Hypothalamus (tissue), 51 donors: ENCODE measurements around the gene ZNF324.
A peak's percentile ranks its signal among the peaks of the same experiment; 100 is the strongest.
"Not testable (repeated sequence)": the region's sequence is repeated elsewhere in the genome, so short reads cannot be mapped to it uniquely, and the experiment has no call there.

Experiments used
- DNase-seq, 51 donors: peaks; one replicate each; lab custom pipeline; 2025; lab: John Stamatoyannopoulos, UW

ZNF324 gene

DNA sequence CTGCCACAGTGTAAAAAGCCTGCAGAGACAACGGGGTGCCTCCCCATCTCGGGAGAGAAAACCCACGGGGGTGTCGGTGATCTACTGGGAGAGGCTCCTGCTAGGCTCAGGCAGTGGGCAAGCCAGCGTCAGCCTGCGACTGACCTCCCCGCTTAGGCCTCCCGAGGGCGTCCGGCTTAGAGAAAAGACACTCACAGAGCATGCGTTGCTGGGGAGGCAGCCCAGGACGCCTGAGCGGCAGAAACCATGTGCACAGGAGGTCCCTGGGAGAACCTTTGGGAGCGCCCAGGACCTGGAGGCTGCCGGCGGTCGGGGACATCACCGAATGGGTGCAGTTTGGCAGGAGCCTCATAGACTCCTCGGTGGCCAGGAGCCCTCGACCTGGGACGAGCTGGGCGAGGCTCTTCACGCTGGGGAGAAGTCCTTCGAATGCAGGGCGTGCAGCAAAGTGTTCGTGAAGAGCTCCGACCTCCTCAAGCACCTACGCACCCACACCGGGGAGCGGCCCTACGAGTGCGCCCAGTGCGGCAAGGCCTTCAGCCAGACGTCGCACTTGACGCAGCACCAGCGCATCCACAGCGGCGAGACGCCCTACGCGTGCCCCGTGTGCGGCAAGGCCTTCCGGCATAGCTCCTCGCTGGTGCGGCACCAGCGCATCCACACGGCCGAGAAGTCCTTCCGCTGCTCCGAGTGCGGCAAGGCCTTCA, 4.1 kb downstream of the ZNF324 start:
- DNase-seq, result not testable (repeated sequence)

DNA sequence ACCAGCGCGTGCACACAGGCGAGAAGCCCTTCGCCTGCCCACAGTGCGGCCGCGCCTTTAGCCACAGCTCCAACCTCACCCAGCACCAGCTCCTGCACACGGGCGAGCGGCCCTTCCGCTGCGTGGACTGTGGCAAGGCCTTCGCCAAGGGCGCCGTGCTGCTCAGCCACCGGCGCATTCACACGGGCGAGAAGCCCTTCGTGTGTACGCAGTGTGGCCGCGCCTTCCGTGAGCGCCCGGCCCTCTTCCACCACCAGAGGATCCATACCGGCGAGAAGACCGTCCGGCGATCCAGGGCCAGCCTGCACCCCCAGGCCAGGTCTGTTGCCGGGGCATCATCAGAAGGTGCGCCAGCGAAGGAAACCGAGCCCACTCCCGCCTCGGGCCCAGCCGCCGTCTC, 4.9 kb downstream of the ZNF324 start:
- no peak for DNase-seq

DNA sequence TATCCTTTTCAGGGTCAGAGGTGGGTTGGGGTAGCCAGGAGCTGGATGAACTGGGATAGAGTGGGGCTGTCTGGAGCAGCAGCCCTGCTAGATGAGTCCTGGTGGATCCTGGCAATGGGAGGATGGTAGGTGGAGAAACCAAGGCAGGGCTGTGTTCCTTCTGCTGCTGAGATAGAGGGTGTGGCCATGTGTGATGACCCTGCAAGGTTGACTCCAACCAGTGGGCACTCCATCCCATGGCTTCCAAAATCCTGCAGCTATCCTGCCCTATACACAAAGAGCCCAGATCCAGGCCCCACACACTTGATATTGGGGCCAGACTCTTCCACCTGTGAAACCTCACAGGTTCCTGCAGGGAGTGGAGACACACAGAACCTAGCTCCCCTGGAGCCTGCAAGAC, 6.9 kb downstream of the ZNF324 start:
- no peak for DNase-seq

DNA sequence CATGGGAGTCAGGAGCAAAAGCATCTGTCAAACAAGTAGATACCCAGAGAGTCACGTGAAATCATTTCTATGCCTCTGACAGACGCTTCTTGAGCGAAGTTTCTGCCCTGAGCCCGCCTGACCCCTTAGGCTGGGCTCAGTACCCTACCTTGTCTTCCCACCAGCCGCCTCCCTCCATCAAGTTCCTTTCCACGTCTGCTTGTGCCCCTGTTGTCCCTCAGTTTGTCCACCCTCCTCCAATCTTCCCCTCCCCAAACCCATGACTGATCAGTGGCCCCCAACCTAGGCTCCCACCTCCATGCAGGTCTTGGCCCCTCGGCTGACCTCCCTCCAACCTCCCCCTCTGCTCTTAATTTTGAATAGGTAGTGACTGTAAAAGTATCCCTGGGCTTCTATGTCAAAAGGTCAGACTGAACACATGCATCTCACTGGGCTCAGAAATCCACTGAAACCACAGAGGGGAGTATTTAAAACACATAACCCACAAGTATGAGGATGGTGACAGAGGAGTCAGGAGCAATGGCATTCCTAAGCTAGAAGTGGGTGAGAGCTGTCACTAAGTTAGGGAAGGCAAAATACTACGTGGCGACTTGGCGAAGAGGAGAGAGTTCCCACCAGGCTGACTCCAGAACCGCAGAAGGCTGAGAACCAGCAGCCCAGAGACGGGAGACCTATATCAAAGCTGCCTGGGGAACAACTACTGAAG, 7.6 kb downstream of the ZNF324 start:
- DNase-seq, result no peak

DNA sequence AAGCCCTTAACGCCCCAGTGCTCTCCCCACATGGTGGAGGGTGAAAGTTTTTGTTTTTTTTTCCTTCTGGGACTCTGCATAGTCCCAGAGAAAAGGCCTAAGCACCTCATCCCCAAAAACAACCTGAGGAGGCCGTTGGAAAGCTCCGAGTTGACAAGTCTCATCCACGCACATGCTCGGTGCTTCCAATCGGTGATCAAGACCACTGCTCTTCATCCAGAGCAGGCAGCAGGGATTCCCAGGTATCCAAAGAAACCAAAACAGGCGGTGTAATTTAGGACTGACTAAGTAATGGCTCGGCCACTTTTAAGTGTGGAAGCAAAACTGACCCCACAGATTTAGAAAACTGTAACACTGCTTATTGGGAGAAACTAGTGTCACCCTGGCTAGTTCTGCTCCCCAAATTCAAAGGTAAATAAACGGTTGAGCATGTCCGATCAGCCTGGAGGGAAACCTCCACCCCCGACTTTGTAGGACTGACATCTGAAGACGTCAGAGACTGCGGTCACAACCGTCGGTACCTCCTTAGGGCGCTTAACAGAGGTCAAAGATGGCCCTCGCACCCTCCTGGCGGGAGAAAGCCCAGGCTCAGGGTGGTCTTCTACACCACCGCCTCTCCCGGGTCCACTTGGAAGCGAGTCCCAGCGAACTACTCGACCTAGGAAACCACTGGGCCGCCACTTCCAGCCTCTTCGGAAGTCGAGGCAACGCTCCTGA, 8.3 kb downstream of the ZNF324 start:
- peak in 1 of 51 donors; percentile 12 for DNase-seq

DNA sequence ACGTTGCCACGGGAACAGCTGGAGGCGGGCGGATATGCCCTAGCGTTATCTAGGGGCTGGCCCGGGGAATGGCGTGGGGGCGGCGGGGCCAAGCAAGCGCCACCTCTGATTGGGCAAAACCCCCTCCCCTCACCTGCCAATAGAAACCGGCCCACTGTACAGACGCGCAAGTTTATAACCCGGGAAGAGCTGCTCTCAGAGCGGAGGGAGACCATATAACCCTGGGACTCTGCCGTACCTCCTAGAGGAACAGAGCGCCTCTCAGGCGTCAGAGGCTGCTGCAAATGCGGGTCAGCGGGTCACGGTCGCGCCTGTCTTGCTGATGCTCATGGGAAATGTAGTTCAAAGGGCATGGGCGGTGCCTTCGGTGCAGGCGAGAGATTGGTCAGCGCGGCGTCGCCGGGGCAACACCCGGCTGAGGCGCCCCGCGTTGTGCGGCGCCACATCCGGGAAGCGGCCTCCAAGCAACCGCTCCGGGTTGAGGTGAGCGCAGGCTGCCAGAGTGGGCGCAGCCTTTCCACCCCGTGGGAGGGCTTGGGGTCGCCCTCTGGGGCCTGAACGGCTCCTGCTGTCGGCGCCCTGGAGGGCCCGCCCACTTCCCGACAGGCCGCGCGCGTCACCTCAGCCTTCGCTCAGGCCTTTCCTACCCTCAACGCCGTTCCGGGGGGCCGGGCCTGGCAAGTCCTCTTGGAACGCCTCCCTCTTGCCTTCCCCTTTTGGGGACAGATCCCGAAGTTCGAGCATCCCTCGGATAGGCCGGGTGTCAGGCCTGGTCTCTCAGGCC, 9.0 kb downstream of the ZNF324 start, which contains the start of gene ZNF446:
TSS of gene ZNF446 (plus strand) at position 639 of the 784 bp plus-strand sequence. CDS start 867 bp downstream, outside the sequence.
- peak; percentile 68 to 98 (median 95) for DNase-seq

DNA sequence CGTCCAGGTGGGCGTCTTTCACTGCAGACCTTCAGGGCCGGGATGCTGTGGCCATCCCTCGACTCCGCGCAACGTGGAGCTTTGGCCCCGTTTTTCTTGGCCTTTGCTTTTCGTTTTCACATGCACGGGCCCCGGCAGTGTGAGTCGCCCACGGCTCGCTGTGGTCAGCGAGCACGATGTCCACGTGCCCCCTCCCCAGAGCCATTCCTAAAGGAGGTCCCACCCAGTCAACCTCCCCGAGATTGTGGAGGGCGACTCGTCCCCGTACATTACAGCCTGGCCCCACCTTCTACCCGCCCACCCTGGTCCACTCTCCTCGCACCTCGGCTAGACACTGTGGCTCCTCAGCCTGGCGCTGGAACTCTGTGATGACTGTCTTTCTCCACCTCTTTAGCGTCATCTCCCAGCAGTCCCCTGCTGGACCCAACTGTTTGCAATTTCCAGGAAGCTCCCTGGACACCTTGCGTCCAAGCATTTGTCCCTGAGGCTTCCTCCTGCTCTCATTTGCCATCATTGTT, 9.7 kb downstream of the ZNF324 start:
- DNase-seq, result peak in 11 of 51 donors; percentile 21 to 74 (median 49)

DNA sequence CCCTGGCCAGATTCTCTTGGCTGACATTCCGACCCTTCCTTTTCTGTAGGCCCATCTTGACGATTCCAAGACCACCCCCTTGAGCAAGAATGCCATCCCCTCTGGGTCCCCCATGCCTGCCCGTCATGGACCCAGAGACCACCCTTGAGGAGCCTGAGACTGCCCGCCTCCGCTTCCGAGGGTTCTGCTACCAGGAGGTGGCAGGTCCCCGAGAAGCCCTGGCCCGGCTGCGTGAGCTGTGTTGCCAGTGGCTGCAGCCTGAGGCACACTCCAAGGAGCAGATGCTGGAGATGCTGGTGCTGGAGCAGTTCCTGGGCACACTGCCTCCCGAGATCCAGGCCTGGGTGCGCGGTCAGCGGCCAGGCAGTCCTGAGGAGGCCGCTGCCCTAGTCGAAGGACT, 10.2 kb downstream of the ZNF324 start:
- peak in 1 of 51 donors; percentile 6 for DNase-seq

DNA sequence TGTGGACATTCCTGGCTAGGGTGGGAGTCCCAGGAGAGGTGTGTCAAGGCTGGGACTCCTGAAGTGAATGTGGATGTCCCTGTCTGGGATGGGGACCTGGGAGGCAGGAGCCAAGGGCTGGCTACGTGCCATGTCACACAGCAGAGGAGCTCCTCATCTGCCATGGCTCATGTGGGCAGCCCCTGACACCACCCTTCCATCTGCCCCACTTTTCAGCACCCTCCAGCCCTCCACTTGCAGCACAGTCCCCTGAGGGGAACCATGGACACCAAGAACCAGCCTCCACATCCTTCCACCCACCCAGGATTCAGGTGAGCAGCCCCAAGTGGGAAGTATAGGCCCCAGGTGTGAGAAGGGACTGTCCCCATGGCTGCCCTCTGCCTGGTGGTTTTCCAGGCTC, 11.0 kb downstream of the ZNF324 start:
- DNase-seq, result no peak

DNA sequence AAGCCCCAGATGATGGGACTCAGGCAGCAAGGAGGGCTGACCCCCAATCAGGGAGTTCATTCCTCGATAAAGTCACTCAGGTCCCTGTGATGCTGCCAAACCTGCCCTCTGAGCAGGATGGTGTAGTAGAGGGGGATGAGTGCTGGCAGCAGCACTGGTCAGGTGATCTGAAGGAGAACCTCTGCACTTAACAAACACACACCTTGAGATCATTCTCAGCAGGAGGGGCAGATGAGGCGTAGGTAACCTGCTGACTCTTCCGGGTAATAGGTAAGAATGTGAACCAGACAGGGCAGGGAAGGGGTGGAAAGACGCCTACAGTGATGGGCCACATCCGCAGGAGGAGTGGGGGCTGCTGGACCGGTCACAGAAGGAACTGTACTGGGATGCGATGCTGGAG, 12.4 kb downstream of the ZNF324 start:
- DNase-seq, result no peak

DNA sequence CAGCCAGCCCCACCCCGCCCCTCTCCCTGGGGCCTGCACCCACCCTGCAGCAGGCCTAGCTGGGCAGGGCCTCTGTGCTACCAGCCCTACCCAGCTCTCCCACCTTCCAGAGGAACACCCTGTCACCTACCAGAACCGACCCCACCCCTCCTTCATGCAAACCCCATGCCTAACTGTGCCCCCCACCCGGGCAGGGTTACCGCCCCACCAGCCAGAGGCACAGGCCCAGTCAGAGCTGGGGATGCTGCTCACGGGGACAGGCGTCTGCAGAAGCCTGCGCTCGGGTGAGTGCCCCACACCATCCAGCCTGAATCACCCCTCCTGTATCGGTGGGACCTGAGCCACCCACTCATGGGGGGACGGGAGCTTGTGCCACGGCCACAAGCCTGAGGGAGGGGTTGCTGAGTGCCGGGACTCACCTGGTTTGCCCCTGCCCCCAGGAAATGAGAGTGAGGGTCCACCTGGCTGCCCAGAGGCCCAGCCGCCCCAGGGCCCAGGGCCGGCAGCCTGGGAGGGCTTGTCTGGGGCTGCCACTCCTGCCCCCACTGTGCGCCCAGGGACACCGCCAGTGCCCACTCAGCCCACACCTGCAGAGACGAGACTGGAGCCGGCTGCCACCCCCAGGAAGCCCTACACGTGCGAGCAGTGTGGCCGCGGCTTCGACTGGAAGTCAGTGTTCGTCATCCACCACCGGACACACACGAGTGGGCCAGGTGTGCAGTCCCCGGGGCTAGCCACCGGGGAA, 13.0 kb downstream of the ZNF324 start:
- DNase-seq, result no peak

DNA sequence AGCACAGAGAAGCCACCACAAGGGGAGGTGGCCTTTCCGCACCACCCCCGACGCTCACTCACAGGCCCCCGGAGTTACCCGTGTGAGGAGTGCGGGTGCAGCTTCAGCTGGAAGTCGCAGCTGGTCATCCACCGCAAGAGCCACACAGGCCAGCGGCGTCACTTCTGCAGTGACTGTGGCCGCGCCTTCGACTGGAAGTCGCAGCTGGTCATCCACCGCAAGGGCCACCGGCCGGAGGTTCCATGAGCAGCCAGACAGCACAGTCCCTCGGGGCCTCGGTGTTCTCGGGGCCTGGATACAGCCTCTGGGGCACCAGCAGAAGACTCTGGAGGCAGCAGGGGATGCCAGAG, 13.6 kb downstream of the ZNF324 start:
- DNase-seq, result no peak

DNA sequence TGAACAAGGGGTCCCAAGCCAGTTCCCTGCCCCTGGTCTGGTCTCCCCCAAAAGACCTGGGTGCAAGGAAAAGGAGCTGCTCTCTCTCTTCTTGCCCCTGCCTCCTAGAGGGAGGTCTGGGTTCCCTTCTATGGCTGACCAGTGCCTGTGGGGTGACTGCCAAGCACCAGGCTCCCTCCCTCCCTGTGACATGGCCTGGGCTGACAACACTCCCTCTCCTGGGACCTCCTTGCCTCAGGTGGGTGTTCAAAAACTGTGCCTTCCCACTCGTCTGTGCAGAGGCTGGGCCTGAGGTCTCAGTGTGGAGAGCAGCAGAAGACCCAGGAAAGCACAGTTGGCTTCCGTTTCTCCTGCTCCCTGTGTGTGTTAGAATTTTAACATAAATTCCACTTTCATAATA, 14.0 kb downstream of the ZNF324 start:
- DNase-seq, result no peak

DNA sequence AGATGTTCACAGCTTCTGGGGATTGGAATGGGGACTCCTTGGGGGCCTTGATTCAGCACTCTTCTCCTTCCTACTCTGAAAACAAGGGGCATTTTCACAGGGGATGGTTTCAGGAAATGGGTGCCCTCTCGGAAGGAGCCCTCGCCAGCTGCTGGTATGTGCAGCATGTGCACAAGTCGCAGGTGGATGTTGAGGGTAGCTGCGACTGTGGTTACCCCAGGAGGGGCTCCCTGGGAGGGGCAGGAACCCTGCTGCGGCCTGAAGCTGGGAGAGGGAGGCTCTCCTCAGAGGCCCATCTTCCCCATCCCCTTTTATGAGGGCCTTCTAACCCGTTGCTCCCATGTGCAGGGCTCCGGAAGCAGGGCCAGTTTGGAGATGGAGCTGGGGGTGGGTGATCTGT, 15.5 kb downstream of the ZNF324 start:
- DNase-seq, result no peak

DNA sequence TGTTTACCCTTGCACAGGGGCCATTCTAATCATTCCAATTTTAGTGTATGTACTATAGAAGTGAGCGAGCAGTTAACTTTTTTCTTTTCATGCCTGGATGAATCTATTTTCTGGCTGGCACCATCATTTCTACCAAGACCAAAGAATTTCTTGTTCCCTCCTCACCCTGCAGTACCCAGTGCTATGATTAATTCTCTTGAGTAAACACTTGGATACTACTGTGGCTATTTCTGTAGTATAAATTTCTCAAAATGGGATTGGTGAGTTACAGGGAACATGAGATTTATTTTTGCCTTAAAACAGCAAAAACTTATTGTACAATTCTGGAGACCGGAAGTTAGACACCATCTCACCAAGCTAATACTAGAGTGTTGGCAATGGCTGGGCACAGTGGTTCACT, 16.9 kb downstream of the ZNF324 start:
- no peak for DNase-seq

DNA sequence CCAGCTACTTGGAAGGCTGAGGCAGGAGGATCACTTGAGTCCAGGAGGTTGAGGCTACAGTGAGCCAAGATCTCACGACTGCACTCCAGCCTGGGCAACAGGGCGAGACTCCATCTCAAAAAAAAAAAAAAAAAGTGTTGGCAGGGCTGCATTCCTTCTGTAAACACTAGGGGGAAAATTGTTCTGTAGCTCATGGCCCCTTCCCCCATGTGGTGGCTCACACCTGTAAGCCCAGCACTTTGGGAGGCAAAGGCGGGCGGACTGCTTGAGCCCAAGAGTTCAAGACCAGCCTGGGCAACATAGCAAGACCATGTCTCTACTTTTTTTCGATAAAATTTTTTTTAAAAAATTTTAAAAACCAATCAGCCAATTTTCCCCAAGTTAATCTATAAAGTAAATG, 17.5 kb downstream of the ZNF324 start:
- not testable (repeated sequence) for DNase-seq

DNA sequence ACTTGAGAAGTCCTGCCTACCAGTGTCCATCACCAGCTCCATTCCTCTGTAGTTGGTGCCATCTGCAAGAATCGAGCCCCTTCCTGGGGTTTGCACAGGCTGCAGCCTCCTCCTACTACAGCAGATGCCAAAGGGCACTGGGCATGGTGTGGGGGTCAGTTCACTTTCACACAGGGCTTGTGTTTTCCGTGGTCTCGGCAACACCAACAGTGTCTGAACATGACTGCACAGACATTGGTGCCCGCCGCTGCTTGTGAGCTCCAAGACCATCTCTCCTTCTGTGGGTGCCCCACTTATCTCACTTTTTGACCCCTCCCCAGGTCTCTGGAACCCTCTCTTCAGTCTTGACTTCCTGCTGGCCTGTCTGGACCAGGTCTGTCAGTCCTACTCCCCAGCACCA, 24.5 kb downstream of the ZNF324 start:
- DNase-seq, result peak in 1 of 51 donors; percentile 37

DNA sequence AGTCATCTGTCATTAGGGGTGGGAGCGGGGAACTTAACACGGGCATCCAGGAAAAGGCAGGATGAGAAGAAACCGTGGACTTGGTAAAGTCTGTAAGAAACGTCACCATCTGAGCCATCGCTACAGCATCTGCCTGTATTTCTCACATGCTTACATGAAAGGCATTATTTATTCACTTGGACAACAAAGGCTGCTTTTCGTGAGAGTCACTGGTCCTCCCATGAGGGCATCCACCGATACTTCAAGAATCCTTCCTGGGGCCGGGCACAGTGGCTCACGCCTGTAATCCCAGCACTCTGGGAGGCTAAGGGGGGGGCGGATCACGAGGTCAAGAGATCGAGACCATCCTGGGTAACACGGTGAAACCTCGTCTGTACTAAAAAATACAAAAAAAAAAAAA, 25.4 kb downstream of the ZNF324 start:
- peak in 10 of 51 donors; percentile 5 to 50 (median 20) for DNase-seq

DNA sequence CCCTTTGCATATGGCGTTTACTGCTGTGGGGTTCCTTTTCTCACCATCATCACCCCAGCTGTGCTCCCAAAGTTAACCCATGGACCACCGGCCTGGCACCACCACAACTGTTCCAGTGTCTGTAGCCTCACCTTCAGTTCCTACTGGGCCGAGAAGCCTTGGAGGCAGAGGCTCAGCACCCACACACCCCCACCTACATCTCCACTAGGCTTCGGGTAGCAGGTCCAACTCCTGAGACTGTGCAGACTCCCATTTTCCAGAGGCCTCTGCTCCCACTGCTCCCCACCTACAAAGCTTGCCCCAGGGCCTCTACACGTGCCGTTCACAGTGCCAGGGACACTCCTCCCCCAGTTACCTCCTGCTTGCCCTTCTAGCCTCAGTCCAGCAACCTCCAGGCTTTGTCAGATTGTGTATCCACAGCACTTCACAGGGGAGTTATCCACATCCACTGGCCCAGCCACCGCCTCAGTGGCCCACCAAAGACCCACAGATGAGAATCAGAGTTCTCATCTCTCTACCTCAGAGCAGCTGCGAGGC, 30.8 kb downstream of the ZNF324 start:
- no peak for DNase-seq
